GM13977 (cell line): ENCODE data around the gene RGS3.

ENCODE experiments used
- DNase-seq: peaks from one replicate; pipeline ENCODE4 v3.0.0; 2012; ENCODE audit warnings: low spot score
- CTCF ChIP-seq: IDR thresholded peaks from 2 replicates; pipeline ENCODE4 v1.5.1; 2012; ENCODE audit warnings: mild to moderate bottlenecking, control low read depth; ENCODE audit not compliant: insufficient read depth; ENCODE audit errors: extremely low read depth, missing control alignments
- in situ Hi-C: fragments of 300-500 bp; cut with MboI; formaldehyde crosslinking; loops from one replicate; pipeline ENCODE4 v1.12.0; 2022; ENCODE audit warnings: low sequenced_read_pairs, low pct_unique_long_range_greater_than_20kb, mixed read lengths, inconsistent platforms; ENCODE audit not compliant: unreplicated experiment

RGS3 gene

GRCh38 chr9:113516840-113517577 lies 53.5 kb downstream of the RGS3 start:
- in situ Hi-C loops = no loop called here
- no peak for TF ChIP-seq CTCF
- DNase-seq = peak; percentile 85

DNA sequence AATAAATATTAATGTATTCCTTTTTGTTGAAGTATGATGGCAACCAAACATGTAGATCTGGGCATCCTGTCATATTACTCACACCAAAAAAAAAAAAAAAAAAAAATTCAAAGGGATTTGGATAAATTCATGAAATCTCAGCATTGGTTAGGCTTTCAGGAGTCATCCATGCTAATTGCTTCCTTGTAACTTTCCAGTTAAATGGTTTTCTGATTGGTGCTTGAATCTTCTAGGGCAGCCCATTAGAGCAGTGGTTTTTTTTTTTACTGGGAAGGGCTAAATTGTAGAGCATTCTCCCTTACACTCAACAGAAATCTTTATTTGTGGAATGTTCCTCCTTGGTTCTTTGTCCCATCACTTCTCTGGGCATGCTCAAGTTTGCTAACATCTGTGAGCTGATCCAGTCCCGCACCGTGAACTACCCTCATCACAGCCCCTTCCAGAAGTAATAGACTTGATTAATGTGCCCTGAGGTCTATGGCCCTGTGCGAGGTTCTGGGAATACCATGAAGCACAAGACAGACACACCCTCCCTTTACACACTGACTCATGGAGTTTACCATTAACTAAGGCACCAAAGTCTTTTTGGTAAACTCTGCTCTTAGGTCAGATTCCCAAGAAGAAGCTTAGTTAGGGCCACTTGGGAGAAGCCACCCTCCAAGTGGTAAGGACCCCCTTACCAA lies 56.0 kb downstream of the RGS3 start:
- no peak for TF ChIP-seq CTCF
- in situ Hi-C loops = no loop called here
- no peak for DNase-seq

DNA sequence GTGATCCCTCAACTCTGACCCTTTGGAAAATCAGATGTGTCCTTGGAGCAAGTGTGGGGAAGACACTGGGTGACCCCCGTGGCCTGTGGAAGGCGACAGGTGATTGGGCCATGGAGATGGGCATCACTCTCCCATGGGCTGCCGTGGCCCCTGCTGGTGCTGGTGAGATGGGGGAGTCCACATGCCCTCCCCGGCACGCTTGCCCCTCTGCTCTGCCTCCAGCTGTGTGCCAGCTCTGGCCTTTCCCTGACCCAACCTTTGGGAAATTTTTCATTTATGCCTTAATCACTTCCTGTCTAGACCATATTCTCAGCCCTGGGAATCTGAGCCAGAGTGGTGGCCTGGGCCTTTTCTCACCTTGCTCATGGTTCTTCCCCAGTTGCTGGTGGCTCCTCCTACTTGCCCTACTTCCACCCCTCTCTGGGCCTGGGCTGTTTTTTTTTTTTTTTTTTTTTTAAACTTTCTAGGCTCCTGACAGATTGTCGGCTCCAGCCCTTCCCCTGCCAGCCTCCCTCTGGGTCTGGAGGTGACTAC lies 56.6 kb downstream of the RGS3 start:
- no peak for TF ChIP-seq CTCF
- in situ Hi-C loops = no loop called here
- DNase-seq = peak; percentile 53

DNA sequence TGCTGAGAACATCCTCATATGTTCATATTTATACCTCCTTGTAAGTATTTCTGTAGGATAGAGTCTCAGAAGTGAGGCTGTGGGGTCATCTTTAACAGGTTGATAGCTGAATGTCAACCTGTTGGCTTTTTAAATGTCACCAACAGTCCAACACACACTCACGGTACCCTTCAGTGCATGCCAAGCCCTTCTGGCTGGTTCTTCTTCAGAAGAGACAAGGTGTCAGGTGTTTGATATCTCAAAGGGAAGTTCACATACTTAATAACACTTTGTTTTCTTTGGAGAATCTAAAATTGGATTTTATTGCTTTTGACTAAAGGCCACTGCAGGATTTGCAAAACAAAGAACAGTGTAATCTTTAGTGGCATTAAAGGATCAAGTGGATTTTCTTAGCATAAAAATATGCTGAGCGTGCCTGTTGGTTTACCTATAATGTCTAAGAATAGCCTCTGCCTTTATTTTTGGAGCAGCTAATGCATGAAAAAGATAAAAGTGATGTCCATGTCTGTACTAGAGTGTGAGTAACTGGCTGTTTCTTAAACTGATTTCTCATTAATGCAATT lies 58.2 kb downstream of the RGS3 start:
- no peak for DNase-seq
- TF ChIP-seq CTCF = no peak
- in situ Hi-C loops = no loop called here

DNA sequence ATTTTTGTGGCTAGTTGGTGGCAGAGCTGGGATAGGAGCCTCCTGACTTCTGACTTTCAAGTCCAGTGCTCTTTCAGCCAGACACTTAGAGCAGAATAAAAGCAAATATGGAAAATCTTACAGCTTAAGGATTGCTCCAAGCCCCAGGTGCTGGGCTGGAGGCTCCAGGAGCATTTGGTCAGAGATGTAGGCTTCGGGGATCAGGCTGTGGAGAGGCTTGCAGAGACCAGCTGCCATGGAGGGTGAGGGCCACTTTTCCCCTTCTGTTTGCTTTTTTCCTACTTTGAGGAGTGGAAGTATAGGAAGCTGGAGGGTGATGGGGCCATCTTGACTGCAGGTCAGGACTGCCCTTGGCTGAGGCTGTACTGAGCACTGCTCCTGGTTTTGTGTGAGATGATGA lies 58.9 kb downstream of the RGS3 start:
- TF ChIP-seq CTCF = no peak
- DNase-seq = no peak
- in situ Hi-C loops = no loop called here

- no peak for TF ChIP-seq CTCF
- in situ Hi-C loops = no loop called here
- DNase-seq = no peak
These were observed 59.3 kb downstream of the RGS3 start for GRCh38 chr9:113522858-113523257.
